Fibroblast of mammary gland (primary cell): ENCODE results near the gene LACTB.

Source experiments
- DNase-seq: peaks from one replicate; pipeline ENCODE4 v3.0.0-alpha.2; 2010; ENCODE audit warnings: low read depth
- H3K4me3 ChIP-seq: 2 replicates; pipeline ENCODE4 v1.5.1; 2011; ENCODE audit warnings: low read depth, mild to moderate bottlenecking, low read length, moderate library complexity; ENCODE audit not compliant: control insufficient read depth
- TF ChIP-seq, protein P1 (sequence below): conservative IDR thresholded peaks from 2 replicates; pipeline ENCODE4 v1.5.1; 2011; ENCODE audit warnings: low read depth, low read length, inconsistent platforms; ENCODE audit not compliant: control insufficient read depth, insufficient read depth

The LACTB gene

DNA sequence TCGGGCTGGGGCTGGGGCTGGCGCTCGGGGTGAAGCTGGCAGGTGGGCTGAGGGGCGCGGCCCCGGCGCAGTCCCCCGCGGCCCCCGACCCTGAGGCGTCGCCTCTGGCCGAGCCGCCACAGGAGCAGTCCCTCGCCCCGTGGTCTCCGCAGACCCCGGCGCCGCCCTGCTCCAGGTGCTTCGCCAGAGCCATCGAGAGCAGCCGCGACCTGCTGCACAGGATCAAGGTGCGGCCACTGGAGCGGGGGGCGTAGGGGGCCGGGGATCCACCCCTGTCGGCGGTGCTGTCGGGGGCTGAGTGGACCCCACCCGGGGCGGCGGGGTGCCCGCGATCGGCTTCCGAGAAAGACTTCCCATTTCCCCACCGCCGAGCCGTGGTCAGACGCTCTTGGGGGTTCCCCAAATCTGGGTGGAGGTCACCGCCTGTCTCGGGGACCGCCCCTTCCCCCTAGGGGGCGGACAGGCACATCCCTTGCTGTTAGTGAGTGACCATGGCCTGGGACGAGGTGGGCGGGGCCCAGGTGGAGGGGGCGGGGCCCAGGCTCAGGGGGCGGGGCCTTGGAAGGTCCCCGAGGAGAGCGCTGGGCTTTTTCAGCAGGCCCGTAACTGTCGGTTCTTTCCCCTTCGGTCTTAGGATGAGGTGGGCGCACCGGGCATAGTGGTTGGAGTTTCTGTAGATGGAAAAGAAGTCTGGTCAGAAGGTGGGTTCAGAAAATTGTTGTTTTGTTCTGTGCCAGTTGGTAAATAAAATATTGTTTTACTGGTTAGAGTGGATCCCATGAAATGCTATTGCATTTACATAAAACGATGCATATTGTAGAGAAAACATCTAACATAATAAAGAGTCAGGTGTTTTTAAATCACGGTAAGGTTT is 578 bp downstream of the LACTB start:
- H3K4me3 ChIP-seq, result peak overlapping the region; percentile 72
- TF ChIP-seq, protein P1, sequence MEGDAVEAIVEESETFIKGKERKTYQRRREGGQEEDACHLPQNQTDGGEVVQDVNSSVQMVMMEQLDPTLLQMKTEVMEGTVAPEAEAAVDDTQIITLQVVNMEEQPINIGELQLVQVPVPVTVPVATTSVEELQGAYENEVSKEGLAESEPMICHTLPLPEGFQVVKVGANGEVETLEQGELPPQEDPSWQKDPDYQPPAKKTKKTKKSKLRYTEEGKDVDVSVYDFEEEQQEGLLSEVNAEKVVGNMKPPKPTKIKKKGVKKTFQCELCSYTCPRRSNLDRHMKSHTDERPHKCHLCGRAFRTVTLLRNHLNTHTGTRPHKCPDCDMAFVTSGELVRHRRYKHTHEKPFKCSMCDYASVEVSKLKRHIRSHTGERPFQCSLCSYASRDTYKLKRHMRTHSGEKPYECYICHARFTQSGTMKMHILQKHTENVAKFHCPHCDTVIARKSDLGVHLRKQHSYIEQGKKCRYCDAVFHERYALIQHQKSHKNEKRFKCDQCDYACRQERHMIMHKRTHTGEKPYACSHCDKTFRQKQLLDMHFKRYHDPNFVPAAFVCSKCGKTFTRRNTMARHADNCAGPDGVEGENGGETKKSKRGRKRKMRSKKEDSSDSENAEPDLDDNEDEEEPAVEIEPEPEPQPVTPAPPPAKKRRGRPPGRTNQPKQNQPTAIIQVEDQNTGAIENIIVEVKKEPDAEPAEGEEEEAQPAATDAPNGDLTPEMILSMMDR, result no peak
- peak; percentile 52 for DNase-seq

DNA sequence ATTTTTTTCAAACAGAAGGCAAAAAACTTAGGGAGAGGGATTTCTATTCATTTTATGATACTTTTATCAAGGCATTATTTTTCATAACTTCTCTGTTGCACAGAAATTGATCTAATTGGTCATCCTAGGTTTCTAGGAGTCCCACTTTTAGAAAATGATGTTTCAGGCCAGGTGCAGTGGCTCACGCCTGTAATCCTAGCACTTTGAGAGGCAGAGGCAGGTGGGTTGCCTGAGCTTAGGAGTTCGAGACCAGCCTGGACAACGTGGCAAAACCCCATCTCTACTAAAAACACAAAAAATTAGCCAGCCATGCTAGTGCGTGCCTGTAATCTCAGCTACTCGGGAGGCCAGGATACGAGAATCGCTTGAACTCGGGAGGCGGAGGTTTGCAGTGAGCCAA is 2.8 kb downstream of the LACTB start:
- no peak for DNase-seq
- TF ChIP-seq, protein P1, result no peak
- H3K4me3 ChIP-seq, result no peak overlapping the region

DNA sequence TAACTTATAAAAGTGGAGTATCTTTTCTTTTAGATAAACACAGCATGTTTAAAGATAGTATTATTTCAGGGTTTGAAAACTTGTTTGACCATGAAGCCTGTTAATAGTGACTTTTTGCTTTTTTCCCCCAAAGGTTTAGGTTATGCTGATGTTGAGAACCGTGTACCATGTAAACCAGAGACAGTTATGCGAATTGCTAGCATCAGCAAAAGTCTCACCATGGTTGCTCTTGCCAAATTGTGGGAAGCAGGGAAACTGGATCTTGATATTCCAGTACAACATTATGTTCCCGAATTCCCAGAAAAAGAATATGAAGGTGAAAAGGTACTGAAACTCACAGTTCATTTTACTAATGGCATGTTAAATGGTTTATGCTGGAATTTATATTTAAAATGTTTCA is 5.1 kb downstream of the LACTB start:
- H3K4me3 ChIP-seq, result no peak overlapping the region
- DNase-seq, result no peak
- TF ChIP-seq, protein P1, result no peak

DNA sequence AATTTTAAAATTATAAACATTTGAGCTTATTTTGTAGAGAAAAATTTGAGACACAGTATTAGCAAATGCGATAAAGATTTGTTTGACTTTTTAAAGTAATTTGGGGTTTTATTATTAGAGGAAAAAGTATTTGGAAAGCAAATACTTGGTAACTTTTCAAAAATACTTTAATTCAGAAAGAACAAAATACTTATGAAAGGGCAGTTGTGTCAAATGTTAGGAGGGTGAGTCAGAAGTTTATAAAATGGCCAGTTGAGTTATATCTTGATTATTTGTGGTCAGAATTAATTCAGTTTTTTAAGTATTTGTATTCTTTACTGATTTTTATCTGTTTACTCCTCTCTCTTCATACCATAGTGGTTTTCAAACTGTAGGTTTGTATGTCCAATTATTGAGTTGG is 12.1 kb downstream of the LACTB start:
- TF ChIP-seq, protein P1, result no peak
- H3K4me3 ChIP-seq, result no peak overlapping the region
- DNase-seq, result peak; percentile 58

DNA sequence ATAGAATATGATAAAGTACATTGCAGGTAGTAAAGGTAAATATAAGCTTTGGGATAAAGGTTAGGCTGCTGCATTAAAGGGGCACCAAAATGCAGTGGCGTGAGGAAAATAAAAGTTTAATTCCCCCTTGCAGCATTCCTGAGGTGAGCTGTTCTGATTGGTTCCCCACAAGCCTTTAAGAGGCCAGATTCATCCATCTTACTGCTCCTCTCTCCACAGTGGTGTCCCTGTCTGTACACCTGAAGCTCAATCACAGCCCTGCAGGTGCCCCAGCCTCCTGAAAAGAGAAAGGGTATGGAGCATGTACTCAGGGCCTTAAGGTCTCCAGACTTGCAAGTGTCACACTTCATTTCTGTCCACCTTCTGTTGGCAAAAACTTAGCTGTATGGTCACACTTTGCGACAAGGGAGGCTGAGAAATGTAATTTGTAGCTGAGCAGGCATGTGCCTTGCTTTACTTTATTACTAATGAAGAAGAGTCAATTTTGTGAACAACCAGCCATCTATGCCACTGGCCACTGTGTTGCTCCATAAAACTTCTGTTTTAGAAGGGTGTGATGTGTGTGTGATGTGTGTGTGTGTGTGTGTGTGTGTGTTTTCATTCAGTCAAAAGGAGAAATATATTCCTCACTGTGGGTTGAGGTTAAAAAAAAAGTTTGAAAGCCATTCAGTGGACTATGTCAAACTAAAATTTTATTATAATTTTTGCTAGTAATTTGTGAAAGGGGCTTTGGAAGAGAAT is 12.8 kb downstream of the LACTB start:
- TF ChIP-seq, protein P1, result no peak
- no peak for DNase-seq
- no peak overlapping the region for H3K4me3 ChIP-seq

DNA sequence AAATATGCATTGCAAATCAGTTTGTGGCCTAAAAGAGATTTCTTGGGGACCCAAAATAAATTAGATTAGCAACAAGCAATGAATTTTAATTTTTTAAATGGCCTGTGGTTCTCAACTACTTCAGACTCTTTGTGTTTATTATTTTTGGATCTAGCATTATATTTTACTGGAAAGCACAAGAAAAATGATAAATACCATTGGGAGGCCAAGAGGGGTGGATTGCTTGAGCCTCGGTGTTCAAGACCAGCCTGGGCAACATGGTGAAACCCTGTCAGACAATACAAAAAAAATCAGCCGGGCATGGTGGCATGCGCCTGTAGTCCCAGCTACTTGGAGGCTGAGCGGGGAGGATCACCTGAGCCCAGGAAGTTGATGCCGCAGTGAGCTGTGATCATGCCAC is 13.6 kb downstream of the LACTB start:
- DNase-seq, result no peak
- H3K4me3 ChIP-seq, result no peak overlapping the region
- TF ChIP-seq, protein P1, result no peak
